ENCODE data around the gene SLAIN1. TPM values are rescaled to one million over a fixed set of nuclear protein-coding genes. Genes with fewer than 3 reads are reported as not detected.

SLAIN1 gene
- polyA plus RNA-seq, 3 donors = 0.43 to 1.4 (median 0.75) TPM

- no peak for TF ChIP-seq CTCF (IDR thresholded peaks at IDR 0.05)
- Mint-ChIP-seq H3K9me3 (peaks cover 2 to 7% (median 6%) of the 10 kb centered on the region in 7 donors), H3K27me3 (ENCODE audit: low read depth in 3 of 3) (no peaks in the 10 kb centered on the region), H3K4me3 (no peak overlapping the region), H3K4me1 (peaks cover 10% of the 10 kb centered on the region), H3K36me3 (peaks cover 12 to 14% of the 10 kb centered on the region in 2 donors), H3K27ac (no peak overlapping the region)
- Histone ChIP-seq H3K4me2 (replicated peaks; ENCODE audit: extremely low read depth, low read length, poor library complexity, severe bottlenecking) (no peak overlapping the region), H3K36me3 (replicated peaks in 1 of 2; ENCODE audit: control insufficient read depth in 1 of 2, insufficient read depth in 2 of 2, low read length in 2 of 2) (no peaks in the 10 kb centered on the region), H3K9me3 (replicated peaks in 1 of 2; ENCODE audit: control insufficient read depth in 1 of 2, insufficient read depth in 1 of 2, low read length in 2 of 2) (peaks cover 0 to 4% of the 10 kb centered on the region in 2 donors), H4K20me1 (ENCODE audit: insufficient read depth, low read length) (no peaks in the 10 kb centered on the region), H3K9ac (ENCODE audit: insufficient read depth, low read length, poor library complexity, severe bottlenecking) (no peak overlapping the region), H3K4me1 (ENCODE audit: control insufficient read depth in 1 of 2, insufficient read depth in 2 of 2, low read length in 2 of 2) (peaks cover 7 to 8% of the 10 kb centered on the region in 2 donors), H3K27ac (ENCODE audit: low read depth in 1 of 2, low read length in 2 of 2) (no peak overlapping the region), H3K4me3 (replicated peaks in 1 of 3; ENCODE audit: low read depth in 2 of 3, low read length in 3 of 3) (no peak overlapping the region), H3K79me2 (ENCODE audit: insufficient read depth, low read length) (no peaks in the 10 kb centered on the region), H3K27me3 (ENCODE audit: control insufficient read depth in 2 of 2, insufficient read depth in 2 of 2, low read length in 2 of 2) (no peaks in the 10 kb centered on the region), H2AFZ (ENCODE audit: insufficient read depth, low read depth, low read length, poor library complexity, severe bottlenecking) (peak overlapping the region; percentile 43)
- WGBS (ENCODE audit: insufficient coverage) = 0% methylated on average over 1 of the region's 5 CpGs
- intact Hi-C loops (cut with micrococcal nuclease) = no loop called here
- peak; percentile 23 to 34 (median 32) for DNase-seq
Observed at GRCh38 chr13:77767413-77767812, 69.9 kb downstream of the SLAIN1 start.

- 25% methylated on average over 1 of the region's 1 CpG for WGBS (ENCODE audit: insufficient coverage)
- Histone ChIP-seq H3K4me2 (replicated peaks; ENCODE audit: extremely low read depth, low read length, poor library complexity, severe bottlenecking) (no peak overlapping the region), H3K9me3 (replicated peaks in 1 of 2; ENCODE audit: control insufficient read depth in 1 of 2, insufficient read depth in 1 of 2, low read length in 2 of 2) (no peaks in the 10 kb centered on the region), H4K20me1 (ENCODE audit: insufficient read depth, low read length) (no peaks in the 10 kb centered on the region), H3K27ac (ENCODE audit: low read depth in 1 of 2, low read length in 2 of 2) (no peak overlapping the region), H3K9ac (ENCODE audit: insufficient read depth, low read length, poor library complexity, severe bottlenecking) (no peak overlapping the region), H2AFZ (ENCODE audit: insufficient read depth, low read depth, low read length, poor library complexity, severe bottlenecking) (no peak overlapping the region), H3K79me2 (ENCODE audit: insufficient read depth, low read length) (no peaks in the 10 kb centered on the region), H3K4me1 (ENCODE audit: control insufficient read depth in 1 of 2, insufficient read depth in 2 of 2, low read length in 2 of 2) (no peaks in the 10 kb centered on the region), H3K27me3 (ENCODE audit: control insufficient read depth in 2 of 2, insufficient read depth in 2 of 2, low read length in 2 of 2) (no peaks in the 10 kb centered on the region), H3K4me3 (replicated peaks in 1 of 3; ENCODE audit: low read depth in 2 of 3, low read length in 3 of 3) (no peak overlapping the region), H3K36me3 (replicated peaks in 1 of 2; ENCODE audit: control insufficient read depth in 1 of 2, insufficient read depth in 2 of 2, low read length in 2 of 2) (no peaks in the 10 kb centered on the region)
- no peak for TF ChIP-seq CTCF (IDR thresholded peaks at IDR 0.05)
- Mint-ChIP-seq H3K27ac (no peak overlapping the region), H3K4me1 (peaks cover 2% of the 10 kb centered on the region), H3K36me3 (no peaks in the 10 kb centered on the region), H3K27me3 (ENCODE audit: low read depth in 3 of 3) (peaks cover 0 to 3% (median 0%) of the 10 kb centered on the region in 3 donors), H3K4me3 (no peak overlapping the region), H3K9me3 (peaks cover 0 to 4% (median 0%) of the 10 kb centered on the region in 7 donors)
- DNase-seq = no peak
- intact Hi-C loops (cut with micrococcal nuclease) = no loop called here
Observed at GRCh38 chr13:77774181-77774580, 76.7 kb downstream of the SLAIN1 start.

Data from CD14-positive monocyte (primary cell).